Pons (tissue), 1 donor: ENCODE measurements around the gene FN1.
A peak's percentile ranks its signal among the peaks of the same experiment; 100 is the strongest.

Experiments used
- DNase-seq: peaks from one replicate; pipeline ENCODE4 v3.0.0-alpha.2; 2016; ENCODE audit warnings: low spot score

Gene FN1

DNA sequence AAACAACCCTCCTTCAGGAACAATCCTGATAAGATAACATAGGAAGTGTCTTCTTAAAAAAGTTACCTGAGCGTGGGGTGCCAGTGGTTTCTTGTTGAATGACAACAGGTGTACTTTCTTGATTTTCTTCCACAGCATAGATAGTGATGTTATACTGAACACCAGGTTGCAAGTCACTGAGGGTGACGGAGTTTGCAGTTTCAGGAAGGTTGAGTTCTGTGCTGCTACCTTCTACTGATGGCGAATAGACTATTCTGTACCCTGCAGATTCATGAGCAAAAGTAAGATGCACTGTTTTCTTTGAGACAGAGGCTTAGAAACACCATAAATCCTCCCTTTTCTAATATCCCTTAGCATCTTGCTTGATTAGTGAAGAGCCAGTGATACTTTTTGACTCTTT lies 28.8 kb downstream of the FN1 start:
- DNase-seq: no peak

DNA sequence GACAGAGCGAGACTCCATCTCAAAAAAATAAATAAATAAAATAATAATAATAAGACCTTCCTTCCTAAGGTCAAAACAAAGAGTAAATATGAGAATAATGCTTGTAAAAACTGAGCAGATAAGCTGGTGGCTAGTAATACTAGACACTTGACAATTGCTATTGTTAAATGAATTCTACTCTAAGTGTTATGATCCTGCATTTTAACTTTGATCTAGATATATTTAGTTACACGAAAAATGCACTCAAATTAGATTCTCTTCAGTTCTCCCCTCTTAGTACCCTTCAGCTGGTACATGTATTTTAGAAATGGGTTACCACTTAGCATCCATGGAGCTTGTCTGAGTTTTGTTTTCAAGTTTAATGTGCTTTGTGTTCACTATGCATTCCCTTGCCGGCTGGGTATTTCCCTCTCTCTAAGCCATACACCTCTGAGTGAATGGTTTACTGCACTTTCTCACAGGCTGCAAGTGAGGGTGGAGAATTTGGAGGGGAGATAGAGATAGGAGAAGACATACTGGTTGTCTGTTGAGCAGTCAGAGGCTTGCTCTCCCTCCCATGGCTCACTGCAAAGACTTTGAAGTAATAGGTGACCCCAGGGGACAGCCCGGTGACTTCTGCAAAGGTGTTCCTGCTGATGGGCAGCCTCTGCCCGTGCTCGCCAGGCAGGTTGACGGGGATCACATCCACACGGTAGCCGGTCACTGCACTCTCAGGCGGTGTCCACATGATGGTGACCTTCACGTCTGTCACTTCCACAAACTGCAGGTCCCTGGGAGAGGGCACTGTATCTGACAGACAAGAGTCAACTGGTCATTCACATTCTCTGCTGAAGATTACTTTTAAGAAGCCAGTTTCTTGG lies 29.9 kb downstream of the FN1 start:
- DNase-seq: no peak

DNA sequence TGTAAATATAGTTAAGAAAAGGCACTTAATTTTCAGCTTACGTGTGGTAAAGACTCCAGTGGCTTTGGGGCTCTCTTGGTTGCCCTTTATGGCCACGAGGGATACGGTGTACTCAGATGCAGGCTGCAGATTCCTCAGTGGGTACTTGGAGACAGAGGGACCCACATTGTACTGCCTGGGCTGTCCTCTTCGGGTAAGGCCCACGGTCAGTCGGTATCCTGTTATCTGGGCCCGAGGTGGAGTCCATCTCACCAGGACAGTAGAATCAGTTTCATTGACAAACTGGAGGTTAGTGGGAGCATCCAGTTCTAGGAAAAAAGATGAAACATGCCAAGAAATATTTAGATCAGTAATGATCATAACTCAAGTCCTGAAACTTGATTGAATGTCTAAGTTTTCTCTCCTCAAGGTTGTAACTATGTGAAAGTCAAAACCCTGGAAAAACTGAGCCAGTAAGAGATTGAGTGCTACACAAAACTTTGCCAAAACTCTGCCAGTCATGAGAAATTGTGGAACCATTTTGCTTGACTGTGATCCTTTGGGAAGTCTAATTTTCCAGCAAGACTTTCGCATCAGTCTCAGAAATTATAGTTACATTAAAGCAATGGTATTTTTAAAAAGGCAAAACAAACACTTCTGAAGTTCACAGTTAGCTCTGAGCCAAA lies 31.4 kb downstream of the FN1 start:
- no peak for DNase-seq

DNA sequence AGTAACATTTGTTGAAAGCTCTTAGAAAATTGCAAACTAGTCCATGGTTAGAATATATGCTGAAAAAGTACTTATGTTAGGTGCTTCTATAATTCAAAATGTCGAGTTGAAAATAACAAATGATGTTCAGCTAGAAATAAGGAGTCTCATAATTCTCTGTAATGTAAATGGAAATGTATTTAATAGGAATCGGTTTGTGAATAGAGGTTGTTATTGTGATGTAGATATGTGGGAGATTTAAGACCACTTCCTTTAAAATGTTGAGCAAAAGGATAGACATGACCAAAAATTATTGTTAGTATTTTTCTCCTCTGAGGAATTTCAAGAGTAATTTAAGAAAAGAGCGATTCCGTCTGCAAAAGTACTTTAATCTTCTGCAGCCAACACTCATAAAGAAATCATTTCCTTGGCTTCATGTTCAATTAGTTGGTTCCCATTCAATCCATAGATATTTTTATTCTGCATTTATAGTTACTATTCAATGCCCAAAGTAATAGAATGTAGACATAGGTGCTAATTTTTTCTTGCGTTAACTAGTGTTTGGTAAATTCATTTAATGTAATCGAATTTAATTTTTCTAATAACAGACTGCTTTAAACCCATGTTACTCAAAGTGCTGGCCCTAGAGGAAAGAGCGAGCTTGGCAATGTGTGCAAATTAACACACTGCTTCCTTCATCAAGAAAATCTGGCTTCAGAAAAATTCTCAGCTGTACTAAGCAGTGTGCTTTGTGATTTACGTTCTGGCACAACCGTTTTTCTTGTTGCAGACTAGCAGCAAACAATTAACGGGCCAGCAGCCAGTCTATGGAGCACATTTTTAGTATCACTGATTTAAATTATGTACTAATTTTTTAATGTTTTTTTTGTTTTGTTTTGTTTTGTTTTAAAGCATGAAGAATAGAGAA lies 32.2 kb downstream of the FN1 start:
- DNase-seq: no peak

DNA sequence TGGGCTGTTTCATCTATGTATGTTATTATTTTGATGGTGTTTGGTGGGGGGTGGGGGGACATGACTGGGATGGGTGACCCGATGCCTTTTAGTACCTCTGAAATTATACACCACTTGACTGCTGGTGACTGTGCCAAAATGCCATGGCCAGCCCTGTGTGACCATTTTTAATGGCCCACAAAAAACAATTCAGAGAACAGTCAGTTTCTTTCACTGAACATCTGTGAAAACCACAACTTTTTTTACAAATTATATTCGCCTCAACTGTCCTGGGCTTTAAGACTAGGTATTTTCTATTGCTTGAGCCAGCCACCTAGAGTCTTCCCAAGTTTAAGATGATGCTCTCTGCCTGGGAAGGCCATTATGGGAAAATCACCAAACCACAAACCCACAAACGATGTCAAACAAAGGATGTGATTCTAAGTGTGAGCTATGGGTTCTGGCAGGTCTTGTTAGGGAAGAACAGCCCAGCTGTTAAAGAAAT lies 33.9 kb downstream of the FN1 start:
- DNase-seq: no peak

DNA sequence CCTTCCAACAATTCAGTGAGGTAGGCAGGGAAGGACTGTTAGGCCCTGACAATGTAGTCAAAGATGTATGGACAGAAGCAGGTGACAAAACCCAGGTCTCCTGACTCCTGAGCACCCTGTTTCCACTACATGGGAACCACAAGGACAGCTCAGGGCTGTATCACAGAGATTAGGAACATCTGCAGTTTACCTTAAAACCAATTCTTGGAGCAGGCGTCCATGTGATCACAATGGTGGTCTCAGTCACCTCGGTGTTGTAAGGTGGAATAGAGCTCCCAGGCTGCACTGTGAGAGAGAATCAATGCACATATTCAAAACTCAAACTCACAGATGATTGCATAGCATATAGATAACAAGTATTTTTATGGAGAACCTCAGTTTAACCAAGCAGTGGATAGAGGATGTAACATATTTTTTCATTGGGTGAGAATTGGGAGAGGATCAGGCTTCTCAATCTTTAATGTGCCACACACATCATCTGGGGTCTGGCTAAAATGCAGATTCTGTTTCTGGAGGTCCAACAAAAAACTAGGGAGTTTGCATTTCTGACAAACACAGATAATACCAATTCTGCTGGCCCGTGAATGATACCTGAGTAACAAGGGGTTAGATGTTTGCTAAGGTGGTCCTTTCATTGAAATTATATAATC lies 36.7 kb downstream of the FN1 start:
- no peak for DNase-seq

DNA sequence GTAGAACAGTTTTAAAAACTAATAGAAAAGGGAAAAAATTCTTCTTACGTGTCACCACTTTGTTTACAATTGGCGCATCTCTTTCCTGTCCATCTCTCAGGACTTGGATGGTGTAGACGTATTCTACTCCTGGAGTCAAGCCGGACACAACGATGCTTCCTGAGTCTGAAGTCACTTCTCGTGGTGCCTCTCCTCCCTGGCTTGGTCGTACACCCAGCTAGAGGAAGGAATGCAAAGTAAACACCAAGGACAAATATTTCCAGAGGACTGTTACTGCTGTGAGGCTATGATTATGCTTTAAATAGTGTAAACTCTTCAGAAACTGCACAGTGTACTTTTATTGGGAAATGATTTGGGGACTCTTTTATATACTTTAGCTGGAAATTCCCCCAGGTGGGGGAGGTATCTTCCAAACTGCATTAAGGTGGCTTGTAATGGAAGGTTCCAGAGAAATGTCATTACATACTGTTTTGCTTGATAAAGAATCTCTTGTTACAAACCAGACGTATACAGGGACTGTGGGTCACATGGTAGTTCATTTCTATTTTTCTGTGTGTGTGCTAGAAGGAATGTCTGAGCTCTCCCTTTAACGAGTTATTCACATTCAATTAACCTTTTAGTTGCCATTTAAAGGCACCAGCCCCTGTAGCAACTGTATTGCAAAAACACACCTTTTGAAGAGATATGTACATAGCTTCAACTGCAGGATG lies 38.1 kb downstream of the FN1 start:
- no peak for DNase-seq

DNA sequence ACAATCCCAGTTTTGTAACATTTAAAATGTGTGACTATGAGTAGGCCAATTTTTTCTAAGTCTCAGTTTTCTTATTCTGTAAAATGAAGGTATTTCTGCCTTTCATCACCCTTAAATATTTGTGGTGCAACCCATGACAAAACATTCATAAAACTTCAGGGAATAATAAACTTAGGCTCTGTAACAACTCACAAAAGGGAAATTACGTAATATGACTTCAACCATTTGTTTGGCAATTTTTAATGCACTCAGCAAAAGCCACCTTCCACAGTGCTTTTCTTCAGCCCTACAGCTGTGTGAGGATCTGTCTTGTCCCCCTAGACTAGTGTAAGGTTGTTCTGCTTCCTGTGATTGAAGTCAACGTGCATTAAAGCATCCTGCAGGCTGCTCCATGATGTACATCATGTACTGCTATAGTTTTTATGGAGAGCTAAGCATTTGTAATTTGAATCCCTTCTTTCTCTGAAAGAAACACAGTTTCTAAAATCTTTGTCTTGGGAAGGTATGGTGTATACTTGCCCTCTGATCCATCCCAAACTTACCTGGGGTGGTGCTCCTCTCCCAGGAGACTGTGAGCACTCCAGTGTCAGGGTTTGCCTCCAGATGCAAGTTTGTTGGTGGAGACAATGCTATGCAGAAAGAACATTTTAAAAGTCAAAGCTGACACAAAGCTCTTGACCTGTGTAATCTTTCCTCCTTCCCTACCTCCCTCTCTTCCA lies 39.1 kb downstream of the FN1 start:
- DNase-seq: no peak

DNA sequence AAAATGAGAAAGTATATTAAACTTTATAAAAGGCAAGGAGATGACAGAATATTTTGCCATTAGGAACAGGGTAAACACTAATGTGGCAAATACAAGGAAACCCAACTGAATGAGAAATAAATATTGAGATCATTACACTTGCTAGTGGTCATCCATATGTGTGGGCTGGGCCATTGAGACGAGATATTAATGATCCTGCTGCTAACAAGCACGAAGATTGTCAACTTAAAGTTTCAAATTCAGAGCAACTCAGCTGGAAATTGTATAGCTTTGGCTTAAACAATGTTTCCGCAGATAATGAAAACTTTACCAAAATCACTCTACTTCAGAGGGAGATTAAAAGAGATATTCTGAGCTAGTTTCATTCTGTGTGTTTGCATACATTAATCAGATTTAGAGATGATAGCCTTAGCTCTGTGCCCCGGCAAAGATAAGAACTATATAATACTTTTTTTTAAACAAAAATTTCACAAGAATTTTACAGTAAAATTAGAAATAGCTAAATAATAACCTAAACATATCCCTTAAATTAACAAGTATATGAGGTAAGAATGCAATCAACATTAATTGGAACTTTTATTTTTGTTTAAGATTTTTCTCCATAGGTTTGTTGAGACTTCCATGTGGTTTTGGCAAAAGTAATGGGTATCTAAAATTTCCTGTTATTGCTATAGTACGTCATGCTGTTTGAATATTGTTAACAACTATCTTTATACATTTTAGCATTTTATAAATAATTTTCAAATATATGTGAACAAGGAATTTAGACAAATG lies 40.0 kb downstream of the FN1 start:
- no peak for DNase-seq

DNA sequence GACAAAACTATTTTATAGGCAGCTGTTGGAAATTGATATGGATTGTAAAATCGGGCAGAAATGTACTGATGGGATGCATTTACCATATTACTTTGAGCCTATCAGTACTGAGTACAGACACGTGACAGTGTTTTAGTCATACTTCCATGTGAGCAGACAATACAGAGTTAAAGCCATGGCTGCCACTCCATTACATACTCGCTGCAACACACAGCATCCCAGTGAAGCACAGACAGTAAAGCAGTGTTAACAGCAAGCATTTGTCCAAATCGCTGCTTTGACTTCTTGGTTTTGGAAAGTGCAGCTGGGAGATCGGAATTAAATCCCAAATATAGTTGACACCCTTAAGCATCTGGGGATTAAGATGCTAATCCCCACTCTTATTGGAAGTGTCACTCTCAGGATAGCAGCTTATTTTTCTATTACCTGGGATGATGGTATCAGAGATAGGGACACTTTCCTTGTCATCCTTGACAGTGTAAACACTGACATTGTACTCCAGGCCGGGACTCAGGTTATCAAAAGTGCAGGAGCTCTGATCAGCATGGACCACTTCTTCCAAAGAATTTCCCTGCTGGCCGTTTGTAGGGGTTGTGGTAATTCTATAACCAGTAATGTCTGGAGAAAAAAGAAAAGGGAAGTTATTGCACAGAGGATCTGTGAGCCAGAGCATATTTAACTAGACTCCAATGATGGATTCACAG lies 41.6 kb downstream of the FN1 start:
- DNase-seq: peak; percentile 30

DNA sequence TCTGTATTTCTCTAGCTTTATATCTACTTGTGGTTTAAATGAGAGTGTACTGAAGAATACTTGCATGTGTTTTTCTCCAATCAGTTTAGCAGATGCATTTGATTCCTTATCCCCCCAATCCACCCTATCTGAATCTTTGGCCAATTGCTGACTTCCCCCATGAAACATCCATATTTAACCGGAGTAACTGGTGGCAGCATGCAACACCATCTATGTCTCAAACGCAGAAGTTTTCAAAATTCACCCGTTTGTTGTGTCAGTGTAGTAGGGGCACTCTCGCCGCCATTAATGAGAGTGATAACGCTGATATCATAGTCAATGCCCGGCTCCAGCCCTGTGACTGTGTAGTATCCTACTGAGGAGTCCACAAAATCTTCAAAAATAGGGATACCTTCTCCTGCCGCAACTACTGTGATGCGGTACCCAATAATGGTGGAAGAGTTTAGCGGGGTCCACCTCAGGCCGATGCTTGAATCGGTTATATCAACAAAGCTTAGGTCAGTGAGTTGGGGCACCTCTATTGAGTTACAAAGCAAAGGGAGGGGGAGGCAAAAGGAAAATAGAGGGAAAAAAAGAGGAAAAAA lies 43.1 kb downstream of the FN1 start:
- DNase-seq: no peak

DNA sequence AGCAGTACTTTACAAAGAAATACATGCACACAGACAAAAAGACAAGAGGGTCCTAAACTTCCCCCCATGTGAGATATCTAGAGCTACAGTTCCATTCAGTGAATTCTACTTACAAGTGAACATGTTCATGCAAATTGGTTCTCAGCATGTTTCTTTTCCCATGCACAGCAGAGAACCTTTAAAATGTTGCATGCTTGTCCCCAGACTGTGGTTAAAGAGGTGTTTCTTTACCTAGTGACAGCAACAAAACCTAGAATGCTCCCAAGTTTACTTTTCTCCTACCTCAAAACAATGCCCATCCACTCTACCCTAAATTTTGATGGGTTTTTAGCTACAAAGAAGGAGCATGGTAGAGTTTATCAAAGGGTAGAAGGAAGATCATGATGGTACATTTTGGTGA lies 43.7 kb downstream of the FN1 start:
- no peak for DNase-seq

DNA sequence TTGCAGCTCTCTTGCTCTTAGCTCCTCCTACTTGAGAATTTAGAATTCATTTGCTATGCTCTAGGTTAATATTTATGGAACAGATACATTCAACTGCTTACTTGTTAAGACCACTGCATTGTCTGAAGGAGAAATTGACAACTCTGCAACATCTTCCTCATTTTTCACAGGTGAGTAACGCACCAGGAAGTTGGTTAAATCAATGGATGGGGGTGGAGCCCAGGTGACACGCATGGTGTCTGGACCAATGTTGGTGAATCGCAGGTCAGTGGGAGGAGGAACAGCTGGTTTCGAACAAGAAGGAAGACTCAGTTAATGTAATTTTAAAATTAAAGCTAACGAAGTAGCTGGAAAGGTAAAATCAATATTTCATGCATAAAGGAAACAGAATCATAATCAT lies 44.3 kb downstream of the FN1 start:
- DNase-seq: no peak

DNA sequence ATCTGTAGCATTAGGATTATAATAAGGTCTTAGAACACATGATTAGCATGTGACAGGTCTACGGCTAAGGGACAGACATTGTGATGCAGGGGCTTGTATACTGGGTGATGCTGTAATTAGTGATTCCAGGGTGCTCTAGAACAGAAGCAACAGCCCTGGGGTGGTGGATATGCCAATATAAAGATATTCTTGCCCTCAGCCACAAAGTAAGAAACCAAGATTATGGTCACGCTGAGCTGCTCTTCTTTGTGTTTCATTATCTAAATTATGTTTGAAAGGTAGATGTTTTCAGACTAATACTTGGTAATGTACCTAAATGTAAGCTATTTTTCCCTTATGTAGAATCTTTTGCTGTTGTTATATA lies 45.3 kb downstream of the FN1 start:
- DNase-seq: no peak

DNA sequence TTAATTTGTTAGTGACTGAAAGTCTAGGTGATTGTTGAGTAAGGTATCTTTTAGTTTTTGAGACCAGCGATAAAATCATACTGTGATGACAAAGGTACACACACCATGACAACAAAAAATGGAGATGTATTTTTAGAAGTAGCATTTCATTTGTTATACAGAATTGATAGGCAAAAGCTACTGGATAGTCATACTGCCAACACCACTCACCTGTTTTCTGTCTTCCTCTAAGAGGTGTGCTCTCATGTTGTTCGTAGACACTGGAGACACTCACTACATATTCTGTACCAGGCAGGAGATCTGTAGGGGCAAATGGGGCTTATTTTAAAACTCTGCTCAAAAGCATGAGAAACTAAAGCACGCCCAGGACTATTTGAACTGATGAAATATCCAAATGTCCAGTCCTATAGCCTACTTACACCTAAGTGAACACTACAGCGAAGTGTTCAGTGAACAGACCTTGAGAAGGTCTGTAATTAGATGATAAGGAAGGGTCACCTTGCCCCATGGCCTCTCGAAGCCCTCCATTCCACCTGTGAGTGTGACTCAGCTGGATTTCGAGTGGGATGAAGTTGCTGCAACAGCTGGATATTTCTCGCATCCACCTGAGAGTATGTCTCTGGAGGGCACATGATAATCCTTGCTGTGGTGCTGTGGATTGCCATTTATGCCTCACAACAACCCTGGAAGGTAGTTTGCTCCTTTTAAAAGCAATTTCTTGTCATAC lies 47.7 kb downstream of the FN1 start:
- DNase-seq: no peak

DNA sequence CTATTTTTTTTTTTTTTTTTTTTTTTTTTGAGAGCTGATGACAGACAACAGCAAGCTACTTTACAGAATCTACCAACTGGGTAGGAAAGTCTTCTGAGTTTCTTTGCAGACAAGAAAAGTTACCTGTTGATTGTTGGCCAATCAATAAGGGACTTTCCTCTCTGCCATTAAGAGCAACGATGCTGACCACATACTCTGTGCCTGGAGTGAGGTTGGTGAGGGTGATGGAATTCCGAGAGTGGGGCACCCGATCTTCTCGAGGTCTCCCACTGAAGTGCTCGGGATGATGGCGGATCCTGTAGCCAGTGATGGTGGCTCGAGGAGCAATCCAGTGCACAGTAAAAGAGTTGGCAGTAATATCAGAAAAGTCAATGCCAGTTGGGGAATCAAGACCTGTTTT lies 49.3 kb downstream of the FN1 start:
- no peak for DNase-seq

DNA sequence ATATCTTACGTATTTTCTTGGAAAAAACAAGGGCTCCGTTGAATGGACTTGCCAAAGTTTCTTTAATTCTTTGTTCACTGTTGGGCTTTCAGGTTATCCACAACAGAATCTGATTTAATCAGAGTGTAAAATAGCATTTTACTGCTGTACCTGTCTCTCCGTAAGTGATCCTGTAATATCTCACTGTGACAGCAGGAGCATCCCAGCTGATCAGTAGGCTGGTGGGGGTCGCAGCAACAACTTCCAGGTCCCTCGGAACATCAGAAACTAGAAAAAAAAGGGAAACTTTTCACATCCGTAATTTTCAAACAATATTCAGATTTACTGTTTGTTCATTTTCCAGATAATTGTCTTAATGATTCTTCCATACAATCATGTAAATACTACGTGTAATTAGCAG lies 51.2 kb downstream of the FN1 start:
- DNase-seq: no peak

DNA sequence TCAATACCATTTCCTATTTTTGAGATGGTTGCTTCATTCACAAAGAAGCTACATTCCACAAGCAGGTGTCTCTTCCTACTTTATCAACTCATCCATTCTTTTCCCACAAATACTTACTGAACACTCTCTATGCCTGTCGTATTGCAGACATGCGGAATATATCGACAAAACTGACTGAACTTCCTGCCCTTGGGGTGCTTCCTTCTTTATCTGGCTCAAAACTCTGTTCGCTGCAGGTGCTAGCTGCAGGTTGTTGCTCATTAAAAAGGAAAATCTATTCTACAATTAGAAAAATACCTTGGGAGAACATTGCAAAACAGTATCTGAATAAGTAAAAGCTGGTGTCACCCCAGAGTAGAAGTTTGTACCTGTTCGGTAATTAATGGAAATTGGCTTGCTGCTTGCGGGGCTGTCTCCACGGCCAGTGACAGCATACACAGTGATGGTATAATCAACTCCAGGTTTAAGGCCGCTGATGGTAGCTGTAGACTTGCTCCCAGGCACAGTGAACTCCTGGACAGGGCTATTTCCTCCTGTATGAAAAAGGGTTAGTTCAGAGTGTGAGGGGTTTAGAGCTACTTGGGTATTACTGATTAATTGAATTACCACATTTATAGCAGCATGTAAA lies 52.1 kb downstream of the FN1 start:
- DNase-seq: no peak
